ENCODE data around the gene TNN. TPM values are rescaled to one million over a fixed set of nuclear protein-coding genes. Genes with fewer than 3 reads are reported as not detected.

The TNN gene
- polyA plus RNA-seq, 1 donor from 2014 or later = not detected

GRCh38 chr1:175089136-175089718 lies 21.6 kb downstream of the TNN start:
- Histone ChIP-seq H3F3A (ENCODE audit: insufficient read depth, low read length, poor library complexity, severe bottlenecking) (no peaks in the 10 kb centered on the region), H3K27ac (ENCODE audit: low read length) (no peak overlapping the region), H4K20me1 (ENCODE audit: insufficient read depth) (no peaks in the 10 kb centered on the region), H3K27me3 (ENCODE audit: insufficient read depth, low read depth, low read length) (no peaks in the 10 kb centered on the region), H3K9ac (ENCODE audit: low read length) (no peak overlapping the region), H3K9me3 (ENCODE audit: low read length) (no peaks in the 10 kb centered on the region), H3K9me2 (ENCODE audit: insufficient read depth, low read length) (no peaks in the 10 kb centered on the region), H3K36me3 (ENCODE audit: insufficient read depth, low read length) (no peaks in the 10 kb centered on the region), H3K79me2 (replicated peaks; ENCODE audit: insufficient read depth, low read length) (no peaks in the 10 kb centered on the region), H3K4me2 (ENCODE audit: low read length) (no peak overlapping the region), H3K4me3 (ENCODE audit: low read length) (no peak overlapping the region), H2AFZ (ENCODE audit: low read depth, low read length) (no peak overlapping the region)
- TF ChIP-seq MXI1 (conservative IDR thresholded peaks at IDR 0.05; ENCODE audit: poor library complexity, severe bottlenecking) (no peak), POLR2AphosphoS5 (IDR thresholded peaks at IDR 0.05) (no peak), CTCF (IDR thresholded peaks at IDR 0.05; ENCODE audit: poor library complexity, severe bottlenecking) (no peak), REST (IDR thresholded peaks at IDR 0.05; ENCODE audit: borderline replicate concordance) (no peak), SMC3 (conservative IDR thresholded peaks at IDR 0.05; ENCODE audit: poor library complexity) (no peak), EP300 (conservative IDR thresholded peaks at IDR 0.05; ENCODE audit: poor library complexity, severe bottlenecking) (no peak), RAD21 (conservative IDR thresholded peaks at IDR 0.05) (no peak), EZH2 (IDR thresholded peaks at IDR 0.05; ENCODE audit: borderline replicate concordance, insufficient read depth, low read length, poor library complexity, severe bottlenecking) (no peak), TAF1 (IDR thresholded peaks at IDR 0.05; ENCODE audit: low read depth) (no peak)

GRCh38 chr1:175090780-175091179 lies 23.1 kb downstream of the TNN start:
- Histone ChIP-seq H3K4me2 (ENCODE audit: low read length) (no peak overlapping the region), H2AFZ (ENCODE audit: low read depth, low read length) (no peak overlapping the region), H3K9me3 (ENCODE audit: low read length) (no peaks in the 10 kb centered on the region), H3F3A (ENCODE audit: insufficient read depth, low read length, poor library complexity, severe bottlenecking) (no peaks in the 10 kb centered on the region), H3K79me2 (replicated peaks; ENCODE audit: insufficient read depth, low read length) (no peaks in the 10 kb centered on the region), H3K36me3 (ENCODE audit: insufficient read depth, low read length) (no peaks in the 10 kb centered on the region), H3K4me3 (ENCODE audit: low read length) (no peak overlapping the region), H3K9ac (ENCODE audit: low read length) (no peak overlapping the region), H4K20me1 (ENCODE audit: insufficient read depth) (no peaks in the 10 kb centered on the region), H3K27ac (ENCODE audit: low read length) (no peak overlapping the region), H3K9me2 (ENCODE audit: insufficient read depth, low read length) (no peaks in the 10 kb centered on the region), H3K27me3 (ENCODE audit: insufficient read depth, low read depth, low read length) (no peaks in the 10 kb centered on the region)
- TF ChIP-seq POLR2AphosphoS5 (IDR thresholded peaks at IDR 0.05) (no peak), EP300 (conservative IDR thresholded peaks at IDR 0.05; ENCODE audit: poor library complexity, severe bottlenecking) (no peak), MXI1 (conservative IDR thresholded peaks at IDR 0.05; ENCODE audit: poor library complexity, severe bottlenecking) (no peak), TAF1 (IDR thresholded peaks at IDR 0.05; ENCODE audit: low read depth) (no peak), RAD21 (conservative IDR thresholded peaks at IDR 0.05) (no peak), CTCF (IDR thresholded peaks at IDR 0.05; ENCODE audit: poor library complexity, severe bottlenecking) (no peak), REST (IDR thresholded peaks at IDR 0.05; ENCODE audit: borderline replicate concordance) (no peak), SMC3 (conservative IDR thresholded peaks at IDR 0.05; ENCODE audit: poor library complexity) (no peak), EZH2 (IDR thresholded peaks at IDR 0.05; ENCODE audit: borderline replicate concordance, insufficient read depth, low read length, poor library complexity, severe bottlenecking) (no peak)
